SJCRH30 (cell line): ENCODE results near the gene AFF4. TPM values are rescaled to one million over a fixed set of nuclear protein-coding genes. Genes with fewer than 3 reads are reported as not detected.
"Not testable (repeated sequence)": the region's sequence is repeated elsewhere in the genome, so short reads cannot be mapped to it uniquely, and the experiment has no call there.

ENCODE experiments used
- DNase-seq, 2 experiments: peaks; one replicate each; pipeline ENCODE4 v3.0.0-alpha.2; 2015 to 2020
- H3K27ac ChIP-seq: fragments of 250-450 bp; sonication (Bioruptor Pico); 2 replicates; pipeline ENCODE4 v1.5.1; 2020; ENCODE audit warnings: mild to moderate bottlenecking, moderate library complexity
- H3K27me3 ChIP-seq: fragments of 250-450 bp; sonication (Bioruptor Pico); 2 replicates; pipeline ENCODE4 v1.5.1; 2020; ENCODE audit warnings: mild to moderate bottlenecking, moderate library complexity
- H3K36me3 ChIP-seq: fragments of 250-450 bp; sonication (Bioruptor Pico); 2 replicates; pipeline ENCODE4 v1.5.1; 2020; ENCODE audit warnings: mild to moderate bottlenecking, moderate library complexity
- H3K4me1 ChIP-seq: fragments of 250-450 bp; sonication (Bioruptor Pico); 2 replicates; pipeline ENCODE4 v1.5.1; 2020; ENCODE audit warnings: mild to moderate bottlenecking, moderate library complexity
- H3K4me3 ChIP-seq: fragments of 250-450 bp; sonication (Bioruptor Pico); 2 replicates; pipeline ENCODE4 v1.5.1; 2020; ENCODE audit warnings: mild to moderate bottlenecking, moderate library complexity
- H3K9me3 ChIP-seq: fragments of 250-450 bp; sonication (Bioruptor Pico); replicated peaks from 2 replicates; pipeline ENCODE4 v1.5.1; 2020; ENCODE audit warnings: mild to moderate bottlenecking, moderate library complexity
- total RNA-seq: library from RNA; depleted of rRNA; stranded (reverse); fragments of >200 nt; shearing (Covaris generic); gene quantifications from 2 replicates; pipeline ENCODE4 v1.2.3, GENCODE V29; 2014

AFF4 gene
- total RNA-seq, 1 experiment from 2014 or later = 51.0 TPM

GRCh38 chr5:132965120-132965519, 1.7 kb upstream of the AFF4 start:
- Histone ChIP-seq H3K27ac (no peak overlapping the region), H3K4me3 (no peak overlapping the region), H3K4me1 (0 out of 2 replicates have a peak, but pooled peaks cover 3% of the 10 kb centered on the region), H3K36me3 (0 out of 2 replicates have a peak, but pooled peaks cover 4% of the 10 kb centered on the region), H3K27me3 (no peaks in the 10 kb centered on the region), H3K9me3 (no peaks in the 10 kb centered on the region)
- DNase-seq = no peak

GRCh38 chr5:132962429-132963021, 909 bp downstream of the AFF4 start:
- H3K36me3 ChIP-seq = 0 out of 2 replicates have a peak, but pooled peaks cover 4% of the 10 kb centered on the region
- H3K4me1 ChIP-seq = 0 out of 2 replicates have a peak, but pooled peaks cover 3% of the 10 kb centered on the region
- H3K9me3 ChIP-seq = no peaks in the 10 kb centered on the region
- DNase-seq = peak; percentile 24 to 67
- H3K27ac ChIP-seq = peak overlapping the region; percentile 92
- peak overlapping the region; percentile 99 for H3K4me3 ChIP-seq
- H3K27me3 ChIP-seq = no peaks in the 10 kb centered on the region

- Histone ChIP-seq H3K36me3 (0 out of 2 replicates have a peak, but pooled peaks cover 4% of the 10 kb centered on the region), H3K27me3 (no peaks in the 10 kb centered on the region), H3K4me3 (peak overlapping the region; percentile 99), H3K4me1 (0 out of 2 replicates have a peak, but pooled peaks cover 3% of the 10 kb centered on the region), H3K27ac (peak overlapping the region; percentile 92), H3K9me3 (no peaks in the 10 kb centered on the region)
- DNase-seq = peak in 1 of 2 experiments; percentile 20
Observed at GRCh38 chr5:132961887-132962286, 1.5 kb downstream of the AFF4 start.

- not testable (repeated sequence) for DNase-seq, H3K36me3 ChIP-seq, H3K9me3 ChIP-seq, H3K27me3 ChIP-seq, H3K27ac ChIP-seq, H3K4me1 ChIP-seq
- H3K4me3 ChIP-seq = peak overlapping the region; percentile 99
Observed at GRCh38 chr5:132961123-132961815, 2.2 kb downstream of the AFF4 start.

DNA sequence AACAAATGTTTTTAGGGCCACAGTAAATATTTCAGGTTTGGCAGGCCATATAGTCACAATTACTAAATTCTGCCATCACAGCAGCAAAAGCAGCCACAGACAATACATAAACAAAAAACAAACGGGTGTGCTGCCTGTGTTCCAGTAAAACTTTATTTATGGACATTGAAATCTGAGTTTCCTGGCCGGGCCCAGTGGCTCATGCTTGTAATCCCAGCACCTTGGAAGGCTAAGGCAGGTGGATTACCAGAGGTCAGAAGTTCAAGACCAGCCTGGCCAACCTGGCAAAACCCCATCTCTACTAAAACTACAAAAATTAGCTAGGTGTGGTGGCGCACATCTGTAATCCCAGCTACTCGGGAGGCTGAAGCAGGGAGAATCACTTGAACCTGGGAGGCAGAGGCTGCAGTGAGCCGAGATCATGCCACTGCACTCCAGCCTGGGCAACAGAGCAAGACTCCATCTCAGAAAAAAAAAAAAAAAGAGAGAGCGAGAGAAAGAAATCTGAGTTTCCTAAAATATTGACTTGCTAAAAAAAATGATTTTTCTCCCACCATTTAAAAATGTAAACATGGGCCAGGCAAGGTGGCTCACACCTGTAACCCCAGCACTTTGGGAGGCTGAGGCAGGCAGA, 7.2 kb downstream of the AFF4 start:
- not testable (repeated sequence) for H3K4me3 ChIP-seq, H3K27ac ChIP-seq, H3K4me1 ChIP-seq, H3K27me3 ChIP-seq, H3K9me3 ChIP-seq, DNase-seq
- peaks cover 23% of the 10 kb centered on the region for H3K36me3 ChIP-seq

- H3K4me3 ChIP-seq = no peak overlapping the region
- H3K9me3 ChIP-seq = no peaks in the 10 kb centered on the region
- DNase-seq = no peak
- H3K4me1 ChIP-seq = no peaks in the 10 kb centered on the region
- no peaks in the 10 kb centered on the region for H3K27me3 ChIP-seq
- peaks cover 19% of the 10 kb centered on the region for H3K36me3 ChIP-seq
- H3K27ac ChIP-seq = no peak overlapping the region
Observed at GRCh38 chr5:132953710-132954109, 9.7 kb downstream of the AFF4 start.

GRCh38 chr5:132952829-132953228, 10.6 kb downstream of the AFF4 start:
- H3K4me1 ChIP-seq = no peaks in the 10 kb centered on the region
- H3K4me3 ChIP-seq = no peak overlapping the region
- H3K27ac ChIP-seq = no peak overlapping the region
- peaks cover 19% of the 10 kb centered on the region for H3K36me3 ChIP-seq
- H3K27me3 ChIP-seq = no peaks in the 10 kb centered on the region
- DNase-seq = no peak
- no peaks in the 10 kb centered on the region for H3K9me3 ChIP-seq

DNA sequence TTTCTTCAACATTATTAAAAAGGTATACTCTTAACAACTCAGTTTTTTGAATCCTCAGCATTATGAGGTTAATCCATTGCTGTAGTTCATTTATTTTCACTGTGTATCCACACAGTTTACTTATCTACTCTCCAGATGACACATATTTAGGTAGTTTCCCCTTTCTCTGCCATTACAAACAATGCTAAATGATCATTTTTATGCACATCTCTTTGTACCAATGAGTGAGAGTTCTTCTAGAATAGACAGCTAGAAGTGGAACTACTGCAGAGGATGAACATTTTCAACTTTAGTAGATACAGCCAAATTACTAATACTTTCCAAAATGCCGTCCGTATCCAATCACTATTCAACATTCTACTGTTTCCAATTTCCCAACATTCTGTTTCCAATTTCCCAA, 11.5 kb downstream of the AFF4 start:
- H3K36me3 ChIP-seq = peaks cover 21% of the 10 kb centered on the region
- H3K4me3 ChIP-seq = no peak overlapping the region
- no peaks in the 10 kb centered on the region for H3K4me1 ChIP-seq
- no peak for DNase-seq
- H3K27me3 ChIP-seq = no peaks in the 10 kb centered on the region
- no peak overlapping the region for H3K27ac ChIP-seq
- H3K9me3 ChIP-seq = no peaks in the 10 kb centered on the region; the same call in 1 of the 2 replicates

- DNase-seq = no peak
- peaks cover 9% of the 10 kb centered on the region for H3K36me3 ChIP-seq
- H3K4me3 ChIP-seq = no peak overlapping the region
- no peak overlapping the region for H3K27ac ChIP-seq
- no peaks in the 10 kb centered on the region for H3K4me1 ChIP-seq
- no peaks in the 10 kb centered on the region for H3K27me3 ChIP-seq
- no peaks in the 10 kb centered on the region; the same call in 1 of the 2 replicates for H3K9me3 ChIP-seq
Observed at GRCh38 chr5:132949136-132949535, 14.3 kb downstream of the AFF4 start.

DNA sequence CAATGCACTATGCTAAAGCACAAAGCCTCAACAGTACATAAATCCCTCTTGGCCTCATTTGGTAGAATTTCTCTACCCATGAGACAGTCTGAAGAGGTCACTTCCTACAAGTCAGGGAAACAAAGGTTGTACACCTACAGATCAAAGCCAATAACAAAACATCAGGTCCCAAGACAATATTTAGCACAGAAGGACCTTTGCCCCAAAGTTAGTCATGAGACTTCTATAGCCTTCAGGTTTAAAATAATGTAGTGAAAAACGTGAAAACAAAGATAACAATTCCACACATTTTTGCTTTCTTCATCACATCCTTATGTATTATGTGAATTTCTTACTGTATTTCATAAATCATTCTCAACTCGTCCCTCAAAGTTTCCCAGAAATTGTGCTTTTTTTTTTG, 15.8 kb downstream of the AFF4 start:
- no peak overlapping the region for H3K27ac ChIP-seq
- no peaks in the 10 kb centered on the region; the same call in 1 of the 2 replicates for H3K9me3 ChIP-seq
- no peaks in the 10 kb centered on the region for H3K27me3 ChIP-seq
- no peaks in the 10 kb centered on the region for H3K4me1 ChIP-seq
- no peak for DNase-seq
- H3K4me3 ChIP-seq = no peak overlapping the region
- H3K36me3 ChIP-seq = peaks cover 5% of the 10 kb centered on the region; the same call in 1 of the 2 replicates

DNA sequence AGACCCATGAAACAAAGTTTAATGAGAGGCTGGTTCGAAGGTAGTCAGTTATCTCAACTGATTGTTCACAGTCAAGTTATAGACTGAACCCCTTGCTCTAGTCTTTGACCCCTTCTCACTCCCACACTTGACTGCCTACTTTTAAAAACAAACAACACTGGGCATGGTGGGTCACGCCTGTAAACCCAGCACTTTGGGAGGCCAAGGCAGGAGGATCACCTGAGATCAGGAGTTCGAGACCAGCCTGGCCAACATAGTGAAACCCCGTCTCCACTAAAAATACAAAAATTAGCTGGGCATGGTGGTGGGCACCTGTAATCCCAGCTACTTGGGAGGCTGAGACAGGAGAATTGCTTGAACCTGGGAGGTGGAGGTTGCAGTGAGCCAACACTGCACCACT, 18.1 kb downstream of the AFF4 start:
- not testable (repeated sequence) for H3K36me3 ChIP-seq, H3K27ac ChIP-seq, H3K27me3 ChIP-seq, H3K4me3 ChIP-seq, H3K4me1 ChIP-seq, DNase-seq, H3K9me3 ChIP-seq

- H3K27me3 ChIP-seq = no peaks in the 10 kb centered on the region
- no peaks in the 10 kb centered on the region for H3K4me1 ChIP-seq
- peaks cover 2% of the 10 kb centered on the region; the same call in 1 of the 2 replicates for H3K36me3 ChIP-seq
- no peak for DNase-seq
- no peaks in the 10 kb centered on the region; the same call in 1 of the 2 replicates for H3K9me3 ChIP-seq
- no peak overlapping the region for H3K27ac ChIP-seq
- H3K4me3 ChIP-seq = no peak overlapping the region
Observed at GRCh38 chr5:132943362-132944022, 19.9 kb downstream of the AFF4 start.

- DNase-seq = no peak
- H3K4me1 ChIP-seq = no peaks in the 10 kb centered on the region
- H3K9me3 ChIP-seq = no peaks in the 10 kb centered on the region
- no peaks in the 10 kb centered on the region for H3K27me3 ChIP-seq
- H3K4me3 ChIP-seq = no peak overlapping the region
- no peak overlapping the region for H3K27ac ChIP-seq
- H3K36me3 ChIP-seq = peaks cover 6% of the 10 kb centered on the region
Observed at GRCh38 chr5:132941331-132941730, 22.1 kb downstream of the AFF4 start.

GRCh38 chr5:132928062-132928407, 35.4 kb downstream of the AFF4 start:
- Histone ChIP-seq H3K4me1 (no peaks in the 10 kb centered on the region), H3K36me3 (peaks cover 61% of the 10 kb centered on the region), H3K9me3 (no peaks in the 10 kb centered on the region), H3K27ac (no peak overlapping the region), H3K4me3 (no peak overlapping the region), H3K27me3 (no peaks in the 10 kb centered on the region)
- DNase-seq = no peak
